Immature natural killer cell (primary cell): ENCODE measurements around the gene UBXN1. TPM values are rescaled to one million over a fixed set of nuclear protein-coding genes. Genes with fewer than 3 reads are reported as not detected.

Experiments
- DNase-seq, 3 donors: peaks; one replicate each; pipeline ENCODE4 v3.0.0; 2022; ENCODE audit warnings: mixed read lengths in 1 of 3
- H3K27ac Mint-ChIP-seq, 6 donors: one replicate each; pipeline ENCODE4 v1.8.0; 2020; ENCODE audit warnings: mixed read lengths in 6 of 6, mild to moderate bottlenecking in 5 of 6, inconsistent platforms in 4 of 6, moderate library complexity in 3 of 6
- H3K27me3 Mint-ChIP-seq, 3 donors: one replicate each; pipeline ENCODE4 v1.8.0; 2020 to 2021; ENCODE audit warnings: low read depth in 3 of 3, mild to moderate bottlenecking in 3 of 3, mixed read lengths in 3 of 3, moderate library complexity in 3 of 3, inconsistent platforms in 1 of 3
- H3K36me3 Mint-ChIP-seq, 3 donors: one replicate each; pipeline ENCODE4 v1.8.0; 2020; ENCODE audit warnings: mixed read lengths in 3 of 3, inconsistent platforms in 2 of 3, mild to moderate bottlenecking in 2 of 3
- H3K4me1 Mint-ChIP-seq, 2 donors: one replicate each; pipeline ENCODE4 v1.8.0; 2020; ENCODE audit warnings: inconsistent platforms in 2 of 2, mild to moderate bottlenecking in 2 of 2, mixed read lengths in 2 of 2, moderate library complexity in 1 of 2
- H3K4me3 Mint-ChIP-seq, 5 donors: one replicate each; pipeline ENCODE4 v1.8.0; 2020; ENCODE audit warnings: mild to moderate bottlenecking in 5 of 5, mixed read lengths in 5 of 5, inconsistent platforms in 3 of 5, moderate library complexity in 3 of 5
- H3K9me3 Mint-ChIP-seq, 6 donors: one replicate each; pipeline ENCODE4 v1.8.0; 2020; ENCODE audit warnings: mild to moderate bottlenecking in 6 of 6, mixed read lengths in 6 of 6, inconsistent platforms in 4 of 6, moderate library complexity in 3 of 6
- polyA plus RNA-seq, 3 donors: library from polyadenylated mRNA; unstranded; fragments of 300-500 nt; fragmentation: Illumina TruSeq; gene quantifications; one replicate each; pipeline ENCODE4 v1.2.3, GENCODE V29; 2021

Gene UBXN1
- polyA plus RNA-seq, 3 donors from 2014 or later, result 93.1 to 152 (median 152) TPM

DNA sequence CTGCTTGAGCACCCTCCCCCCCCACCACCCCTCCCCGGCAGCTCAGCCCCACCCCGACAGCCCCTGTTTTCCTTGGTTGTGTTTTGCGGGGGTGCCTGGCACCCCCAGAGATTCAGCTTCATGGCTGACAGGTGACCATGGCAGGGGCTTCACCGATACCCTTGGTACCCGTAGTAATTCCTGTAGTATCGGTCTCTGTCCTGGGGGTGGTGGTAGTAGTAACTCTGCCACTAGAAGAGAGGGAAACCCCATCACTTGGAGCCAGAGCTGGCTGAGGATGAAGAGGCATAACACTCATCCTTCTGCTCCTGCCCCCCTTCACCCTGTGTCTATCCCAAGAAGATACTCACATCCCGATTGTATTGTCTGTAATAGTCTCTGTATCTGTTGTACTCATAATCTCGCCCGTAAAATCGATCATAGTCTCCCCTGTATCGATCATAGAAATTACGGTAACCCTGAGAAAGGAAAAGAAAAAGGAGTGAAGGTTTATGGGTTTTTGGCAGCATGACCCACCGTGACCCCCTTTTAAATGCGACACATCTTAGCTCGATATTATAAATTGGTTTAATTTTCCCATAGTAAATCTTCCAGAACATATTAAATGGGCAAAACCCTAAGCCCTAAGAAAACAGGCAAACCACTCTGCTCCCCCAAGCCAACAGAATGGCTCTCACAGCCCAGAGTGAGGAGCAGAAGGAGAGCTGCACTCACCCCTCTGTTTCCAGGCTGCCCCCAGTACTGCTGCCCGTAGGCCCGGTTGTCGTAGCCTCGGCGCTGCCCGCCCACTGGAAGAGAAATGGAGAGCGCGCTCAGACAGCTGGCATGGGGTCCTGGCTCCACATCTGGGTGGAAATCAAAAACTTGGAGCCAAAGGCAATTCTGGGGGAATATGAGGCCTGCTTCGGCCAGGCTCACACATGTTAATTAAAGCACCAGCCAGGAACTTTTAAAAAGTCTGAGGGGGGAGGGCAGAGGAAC is 36.6 kb upstream of the UBXN1 start:
- Mint-ChIP-seq H3K27ac (peak overlapping the region in 5 of 6 donors; percentile 8 to 59 (median 23)), H3K27me3 (no peaks in the 10 kb centered on the region), H3K9me3 (no peaks in the 10 kb centered on the region), H3K4me3 (no peak overlapping the region), H3K4me1 (peaks cover 14 to 38% of the 10 kb centered on the region in 2 donors), H3K36me3 (peaks cover 26 to 48% (median 38%) of the 10 kb centered on the region in 3 donors)
- no peak for DNase-seq

DNA sequence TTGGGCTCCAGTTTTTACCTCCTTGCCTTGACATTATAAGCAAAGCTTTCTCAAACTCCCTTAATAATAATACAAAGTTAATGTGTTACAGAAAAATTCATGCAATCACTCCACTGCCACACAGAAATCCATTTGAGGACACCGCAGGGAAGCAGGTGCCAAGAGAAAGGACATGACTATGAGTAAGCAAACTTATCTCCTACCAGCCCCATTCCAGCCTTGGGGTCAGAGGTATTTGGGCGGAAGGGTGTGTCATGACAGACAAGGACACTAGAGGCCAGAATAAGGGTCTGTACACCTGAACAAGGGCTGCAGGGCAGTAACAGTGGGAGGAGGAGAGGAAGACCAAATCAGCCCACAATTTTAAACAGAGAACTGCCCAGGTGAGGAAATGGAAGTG is 34.5 kb upstream of the UBXN1 start:
- Mint-ChIP-seq H3K9me3 (no peaks in the 10 kb centered on the region), H3K27me3 (peaks cover 2 to 6% (median 4%) of the 10 kb centered on the region in 3 donors), H3K27ac (peak overlapping the region; percentile 28 to 90 (median 71)), H3K4me3 (no peak overlapping the region), H3K36me3 (peaks cover 15 to 39% (median 29%) of the 10 kb centered on the region in 3 donors), H3K4me1 (peaks cover 30 to 52% of the 10 kb centered on the region in 2 donors)
- no peak for DNase-seq

DNA sequence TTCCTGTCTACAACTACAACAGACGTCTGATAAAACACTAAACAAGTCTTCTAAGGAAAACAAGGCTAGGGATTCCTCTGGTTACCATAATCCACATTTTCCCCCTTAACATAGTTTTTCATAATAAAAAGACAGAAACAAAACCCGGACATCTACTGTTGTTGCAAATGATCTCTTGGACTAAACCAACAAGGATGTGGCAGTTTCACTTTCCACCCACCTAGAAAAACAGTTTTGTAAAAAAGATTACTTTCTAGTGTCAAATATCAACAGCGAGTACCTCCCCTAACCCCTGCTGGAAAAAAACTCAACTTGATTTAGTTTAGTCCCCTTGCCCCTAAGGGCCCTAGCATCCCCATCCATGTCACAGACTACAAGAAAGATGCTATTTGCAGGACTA is 34.0 kb upstream of the UBXN1 start:
- peak overlapping the region; percentile 18 to 90 (median 71) for H3K27ac Mint-ChIP-seq
- peaks cover 30 to 53% of the 10 kb centered on the region in 2 donors for H3K4me1 Mint-ChIP-seq
- peaks cover 11 to 34% (median 25%) of the 10 kb centered on the region in 3 donors for H3K36me3 Mint-ChIP-seq
- no peaks in the 10 kb centered on the region for H3K9me3 Mint-ChIP-seq
- DNase-seq, result no peak
- H3K4me3 Mint-ChIP-seq, result peak overlapping the region in 2 of 5 donors; percentile 13
- peaks cover 2 to 6% (median 4%) of the 10 kb centered on the region in 3 donors for H3K27me3 Mint-ChIP-seq

DNA sequence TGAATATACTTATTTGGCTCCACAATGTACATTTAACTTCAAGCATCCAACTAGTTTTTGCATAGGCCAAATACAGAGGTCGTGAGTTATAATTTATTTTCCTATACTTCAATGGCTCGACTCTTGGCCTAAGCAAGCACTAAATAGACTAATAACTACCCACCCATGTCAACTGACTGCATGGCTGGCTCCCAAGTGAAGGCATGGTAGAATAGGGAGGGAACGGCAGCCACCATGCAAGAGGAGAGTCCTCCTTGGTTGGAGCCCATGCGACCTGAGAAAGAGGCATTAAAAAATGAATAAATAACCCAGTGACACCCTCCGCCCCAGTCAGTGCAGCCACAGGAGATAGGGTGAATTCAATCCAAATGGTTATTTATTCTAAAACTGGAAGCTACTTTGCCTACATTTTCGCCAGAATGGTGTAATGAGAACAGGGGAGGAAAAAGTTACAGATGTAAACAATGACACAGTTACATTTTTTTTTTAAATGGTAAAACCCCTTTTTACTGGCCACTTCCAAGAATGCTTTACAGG is 33.5 kb upstream of the UBXN1 start:
- peak overlapping the region in 1 of 5 donors; percentile 15 for H3K4me3 Mint-ChIP-seq
- H3K9me3 Mint-ChIP-seq, result no peaks in the 10 kb centered on the region
- peaks cover 2 to 6% (median 4%) of the 10 kb centered on the region in 3 donors for H3K27me3 Mint-ChIP-seq
- H3K27ac Mint-ChIP-seq, result peak overlapping the region; percentile 26 to 90 (median 74)
- peaks cover 10 to 32% (median 23%) of the 10 kb centered on the region in 3 donors for H3K36me3 Mint-ChIP-seq
- peaks cover 33 to 53% of the 10 kb centered on the region in 2 donors for H3K4me1 Mint-ChIP-seq
- DNase-seq, result no peak

DNA sequence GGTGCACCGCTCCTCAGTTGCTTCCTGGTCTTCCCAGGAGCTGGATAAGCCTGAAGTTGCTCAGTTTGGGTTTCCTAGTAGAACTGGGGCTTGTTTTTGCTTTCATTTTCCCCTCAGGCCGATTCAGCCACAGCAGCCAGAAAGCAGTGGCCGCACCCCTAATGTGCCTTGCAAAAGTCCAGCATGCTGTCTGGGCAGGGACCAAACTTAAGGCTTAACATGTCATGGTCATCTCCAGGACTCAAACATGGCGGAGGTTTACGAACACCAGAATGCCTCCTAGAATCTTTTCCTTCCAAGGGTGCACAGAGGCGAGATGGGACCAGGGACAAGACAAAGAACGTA is 31.1 kb upstream of the UBXN1 start:
- H3K4me3 Mint-ChIP-seq, result peak overlapping the region; percentile 91 to 96 (median 93)
- no peaks in the 10 kb centered on the region for H3K9me3 Mint-ChIP-seq
- DNase-seq, result no peak
- peaks cover 49 to 68% of the 10 kb centered on the region in 2 donors for H3K4me1 Mint-ChIP-seq
- H3K27me3 Mint-ChIP-seq, result peaks cover 2 to 11% (median 8%) of the 10 kb centered on the region in 3 donors
- H3K36me3 Mint-ChIP-seq, result peaks cover 4 to 11% (median 5%) of the 10 kb centered on the region in 3 donors
- peak overlapping the region; percentile 94 to 98 (median 97) for H3K27ac Mint-ChIP-seq

DNA sequence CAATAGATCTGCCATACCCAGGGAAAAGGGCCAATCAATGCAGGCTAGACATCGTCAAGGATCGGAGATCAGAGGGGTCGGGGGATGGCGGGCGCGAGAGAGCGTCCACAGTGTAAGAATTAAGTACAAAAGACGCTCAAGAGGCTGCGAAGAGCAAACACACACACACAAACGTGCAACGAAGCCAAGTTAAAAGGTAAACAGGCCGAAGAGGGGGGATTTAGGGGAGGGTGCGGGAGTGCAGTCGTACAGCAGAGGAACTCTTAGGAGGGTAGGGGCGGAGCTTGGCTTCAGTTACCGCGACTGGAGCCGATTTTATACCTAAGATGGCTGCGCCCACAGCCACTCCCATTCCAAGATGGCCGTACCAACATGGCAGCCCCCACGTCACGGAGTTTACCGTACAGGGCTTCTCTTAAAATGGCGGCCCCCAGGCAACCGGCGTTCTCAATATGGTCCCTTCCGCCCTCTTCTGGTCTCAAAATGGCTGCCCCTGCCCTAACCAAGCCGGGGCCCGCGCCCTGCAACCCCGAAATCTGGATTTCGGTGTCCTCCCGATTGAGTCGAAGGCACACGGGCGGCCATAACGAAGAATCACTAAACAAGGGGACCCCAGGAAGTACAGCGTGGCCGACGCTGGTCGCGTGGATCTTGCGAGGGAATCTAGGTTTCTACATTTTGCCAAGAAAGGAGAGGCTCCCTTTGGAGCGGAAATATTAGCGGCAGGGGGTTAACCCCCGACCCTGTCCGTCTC is 30.6 kb upstream of the UBXN1 start:
- DNase-seq, result peak; percentile 95 to 96 (median 96)
- H3K4me1 Mint-ChIP-seq, result peaks cover 49 to 69% of the 10 kb centered on the region in 2 donors
- peak overlapping the region; percentile 91 to 96 (median 93) for H3K4me3 Mint-ChIP-seq
- peaks cover 4 to 7% (median 5%) of the 10 kb centered on the region in 3 donors for H3K36me3 Mint-ChIP-seq
- H3K27me3 Mint-ChIP-seq, result peaks cover 2 to 11% (median 8%) of the 10 kb centered on the region in 3 donors
- peak overlapping the region; percentile 94 to 98 (median 97) for H3K27ac Mint-ChIP-seq
- H3K9me3 Mint-ChIP-seq, result no peaks in the 10 kb centered on the region

DNA sequence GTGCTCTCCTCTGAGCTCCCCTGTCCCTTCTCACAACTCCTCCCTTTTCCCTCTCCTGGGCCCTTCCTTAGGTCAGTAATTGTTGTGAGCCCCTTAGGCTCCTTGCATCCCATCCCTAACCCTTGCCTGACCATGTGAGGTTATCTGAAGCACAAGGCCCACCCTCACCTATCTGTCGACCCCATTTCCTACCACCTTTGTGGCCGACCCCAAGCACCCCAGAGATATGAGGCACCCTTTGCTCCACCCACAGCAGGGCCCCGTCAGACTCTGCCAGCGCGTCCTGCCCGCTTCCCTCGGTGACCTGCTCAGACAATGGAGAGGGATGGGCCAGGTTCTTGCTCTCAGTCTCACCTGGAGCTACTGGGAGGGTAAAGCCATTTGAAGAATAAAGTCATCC is 29.9 kb upstream of the UBXN1 start:
- Mint-ChIP-seq H3K4me1 (peaks cover 49 to 69% of the 10 kb centered on the region in 2 donors), H3K36me3 (peaks cover 4 to 7% (median 5%) of the 10 kb centered on the region in 3 donors), H3K4me3 (peak overlapping the region; percentile 91 to 96 (median 93)), H3K9me3 (no peaks in the 10 kb centered on the region), H3K27ac (peak overlapping the region; percentile 94 to 98 (median 97)), H3K27me3 (peaks cover 2 to 11% (median 8%) of the 10 kb centered on the region in 3 donors)
- DNase-seq, result no peak

DNA sequence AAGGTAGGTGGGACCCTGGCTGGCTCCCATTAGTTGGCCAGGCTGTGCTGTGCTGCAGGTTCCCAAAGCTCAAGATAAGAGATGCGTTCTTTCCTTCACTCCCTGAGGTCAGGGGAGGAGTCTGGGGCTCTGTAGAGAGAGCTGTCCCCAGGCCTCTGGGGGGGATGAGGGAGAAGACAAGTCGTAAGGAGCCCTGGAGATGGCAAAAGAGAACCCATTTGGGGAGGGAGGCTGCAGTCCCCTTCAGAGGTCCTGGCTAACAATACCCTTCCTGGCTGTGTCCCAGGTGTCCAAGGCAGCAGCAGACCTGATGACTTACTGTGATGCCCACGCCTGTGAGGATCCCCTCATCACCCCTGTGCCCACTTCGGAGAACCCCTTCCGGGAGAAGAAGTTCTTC is 29.5 kb upstream of the UBXN1 start:
- H3K27ac Mint-ChIP-seq, result peak overlapping the region; percentile 94 to 98 (median 97)
- H3K4me1 Mint-ChIP-seq, result peaks cover 48 to 66% of the 10 kb centered on the region in 2 donors
- peaks cover 1 to 5% (median 5%) of the 10 kb centered on the region in 3 donors for H3K36me3 Mint-ChIP-seq
- H3K9me3 Mint-ChIP-seq, result no peaks in the 10 kb centered on the region
- H3K27me3 Mint-ChIP-seq, result peaks cover 2 to 11% (median 8%) of the 10 kb centered on the region in 3 donors
- no peak for DNase-seq
- peak overlapping the region; percentile 91 to 96 (median 93) for H3K4me3 Mint-ChIP-seq

DNA sequence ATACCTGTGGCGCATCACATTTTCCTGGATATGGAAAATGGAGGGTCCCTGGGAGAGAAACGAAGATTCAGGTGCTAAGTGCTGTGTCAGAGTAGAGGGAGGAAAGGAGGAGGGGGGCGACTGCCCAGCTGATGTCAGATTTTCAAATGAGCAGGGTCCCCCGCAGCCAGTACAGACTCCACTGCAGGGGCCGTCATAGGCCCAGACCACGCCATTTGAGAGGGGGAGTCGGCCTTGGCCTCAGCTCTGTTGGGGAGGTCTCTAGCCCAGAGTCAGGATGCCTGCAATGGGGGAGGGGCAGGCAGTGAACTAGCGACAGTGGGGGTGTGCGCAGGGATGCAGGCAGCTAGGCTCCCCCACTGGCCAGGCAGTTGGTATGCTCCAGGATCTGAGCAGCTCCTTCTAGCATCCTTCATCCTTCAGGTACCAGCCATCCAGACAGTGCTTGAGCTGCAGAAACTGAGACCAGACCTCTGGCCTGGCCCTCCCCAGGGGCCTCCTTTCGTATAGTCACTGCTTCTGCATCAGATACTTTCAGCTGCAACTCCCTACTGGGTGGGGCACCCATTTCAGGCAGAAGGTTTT is 28.5 kb upstream of the UBXN1 start, which contains the start of the genes BSCL2 and GNG3:
BSCL2 (minus strand) TSS at position 148 of the 585 bp plus-strand sequence. CDS start 229 bp downstream, outside the sequence.
GNG3 (plus strand) TSS at position 400 of the 585 bp plus-strand sequence. CDS start 620 bp downstream, outside the sequence.
- H3K27ac Mint-ChIP-seq, result peak within 1 kb of the TSS; percentile 94 to 98 (median 97)
- peaks cover 2 to 11% (median 8%) of the 10 kb centered on the region in 3 donors for H3K27me3 Mint-ChIP-seq
- no peak for DNase-seq
- H3K36me3 Mint-ChIP-seq, result peaks cover 0 to 5% (median 3%) of the 10 kb centered on the region in 3 donors
- H3K4me1 Mint-ChIP-seq, result peaks cover 47 to 56% of the 10 kb centered on the region in 2 donors
- peak within 1 kb of the TSS; percentile 91 to 96 (median 93) for H3K4me3 Mint-ChIP-seq
- H3K9me3 Mint-ChIP-seq, result no peaks in the 10 kb centered on the region

DNA sequence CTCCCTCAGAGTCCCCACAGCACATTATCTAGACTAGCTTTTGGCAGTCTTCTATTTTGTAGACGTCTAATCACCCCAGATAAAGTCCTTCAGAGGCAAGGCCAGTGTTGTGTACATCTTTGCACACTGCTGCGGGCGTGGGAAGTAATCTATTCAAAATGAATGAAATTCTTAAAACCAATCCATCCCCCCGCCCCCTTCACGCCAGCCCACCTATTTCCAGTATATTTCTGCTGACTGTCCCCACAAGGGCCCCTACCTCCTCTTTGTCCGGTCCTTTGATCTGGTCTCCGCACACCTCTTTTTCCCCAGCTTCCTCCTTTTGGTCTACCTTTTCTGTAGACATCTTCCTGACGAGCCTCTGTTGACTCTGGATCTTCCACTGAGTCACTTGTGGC is 28.0 kb upstream of the UBXN1 start:
- peak overlapping the region; percentile 87 to 91 (median 90) for H3K4me3 Mint-ChIP-seq
- peaks cover 2 to 11% (median 8%) of the 10 kb centered on the region in 3 donors for H3K27me3 Mint-ChIP-seq
- peaks cover 47 to 51% of the 10 kb centered on the region in 2 donors for H3K4me1 Mint-ChIP-seq
- H3K36me3 Mint-ChIP-seq, result peaks cover 0 to 3% (median 0%) of the 10 kb centered on the region in 3 donors
- peak overlapping the region; percentile 76 to 92 (median 89) for H3K27ac Mint-ChIP-seq
- no peaks in the 10 kb centered on the region for H3K9me3 Mint-ChIP-seq
- DNase-seq, result no peak

DNA sequence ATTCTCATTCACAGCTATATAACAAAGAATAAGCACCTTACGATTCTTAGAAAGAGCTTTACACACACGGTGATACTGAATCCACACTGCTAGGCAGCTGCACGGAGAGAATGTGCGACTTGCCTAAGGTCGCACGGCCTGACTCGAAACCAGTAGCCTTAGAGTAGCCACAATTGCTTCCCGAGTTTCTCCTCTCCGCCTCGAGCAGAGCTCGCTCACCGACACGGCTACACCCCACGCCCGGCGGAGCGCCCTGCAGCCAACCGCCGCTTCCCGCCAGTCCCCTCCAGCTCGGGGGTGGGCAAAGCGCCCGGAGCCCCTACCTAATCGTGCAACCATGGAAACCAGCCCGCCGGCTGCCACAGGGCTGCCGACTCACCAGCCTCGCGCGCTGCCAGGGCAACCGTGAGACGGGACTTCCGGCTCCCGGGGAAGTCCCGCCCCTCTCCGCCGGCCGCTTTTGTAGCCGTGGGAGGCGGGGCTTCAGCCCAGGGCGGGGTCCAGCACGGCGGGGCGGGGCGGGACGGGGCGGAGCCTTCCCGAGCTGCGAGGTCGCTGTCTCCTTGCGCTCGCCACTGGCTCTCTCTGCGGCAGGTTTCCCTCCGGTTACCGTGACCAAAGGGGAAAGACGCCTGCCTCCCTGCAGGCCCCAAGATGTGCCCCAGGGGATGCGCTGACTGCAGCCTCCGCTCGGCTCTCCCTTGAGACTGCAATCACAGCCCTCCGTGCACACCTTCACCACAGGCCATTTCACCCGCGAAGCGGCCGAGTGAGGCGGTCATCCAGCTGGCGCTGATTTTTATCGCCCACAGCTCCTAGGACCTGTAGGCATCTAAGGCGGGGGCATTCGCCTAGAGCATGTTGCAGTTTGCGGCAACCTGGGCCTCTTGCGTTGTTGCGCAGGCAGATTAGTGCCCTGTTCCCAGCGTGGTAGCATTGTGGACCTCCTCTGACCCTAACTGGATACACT is 27.3 kb upstream of the UBXN1 start:
- DNase-seq, result peak; percentile 93 to 94 (median 93)
- H3K27ac Mint-ChIP-seq, result peak overlapping the region; percentile 87 to 95 (median 92)
- no peaks in the 10 kb centered on the region for H3K9me3 Mint-ChIP-seq
- peaks cover 47 to 51% of the 10 kb centered on the region in 2 donors for H3K4me1 Mint-ChIP-seq
- H3K27me3 Mint-ChIP-seq, result peaks cover 2 to 11% (median 8%) of the 10 kb centered on the region in 3 donors
- H3K4me3 Mint-ChIP-seq, result peak overlapping the region; percentile 87 to 91 (median 90)
- peaks cover 0 to 3% (median 0%) of the 10 kb centered on the region in 3 donors for H3K36me3 Mint-ChIP-seq

DNA sequence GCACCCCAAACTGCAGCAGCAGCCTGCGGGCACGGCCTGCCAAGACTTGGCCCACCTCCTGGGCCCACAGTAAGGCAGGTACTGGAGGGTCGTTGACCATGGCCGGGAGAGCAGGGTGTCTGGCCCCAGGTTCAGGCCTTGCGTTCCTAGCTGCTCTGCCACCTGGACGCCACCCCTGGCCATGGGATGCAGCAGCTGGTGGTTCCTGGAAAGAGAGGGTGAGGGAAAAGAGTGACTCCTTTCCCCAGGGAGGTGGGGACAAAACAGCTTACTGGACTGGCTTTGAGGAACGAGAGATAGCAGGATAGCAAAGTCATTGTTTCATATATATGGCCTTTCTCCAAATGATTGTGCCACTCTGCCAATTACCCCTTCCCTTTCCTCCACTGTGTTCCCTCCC is 26.5 kb upstream of the UBXN1 start:
- H3K9me3 Mint-ChIP-seq, result no peaks in the 10 kb centered on the region
- peaks cover 0 to 3% (median 0%) of the 10 kb centered on the region in 3 donors for H3K36me3 Mint-ChIP-seq

More for the DNA sequence above, 26.5 kb upstream of the UBXN1 start:
- Mint-ChIP-seq H3K4me3 (peak overlapping the region; percentile 87 to 91 (median 90)), H3K27ac (peak overlapping the region; percentile 86 to 95 (median 90)), H3K4me1 (peaks cover 46 to 49% of the 10 kb centered on the region in 2 donors), H3K27me3 (peaks cover 2 to 11% (median 8%) of the 10 kb centered on the region in 3 donors)
- DNase-seq, result no peak
